Measurements from ENCODE around the gene TRIM26.
"Not testable (repeated sequence)": the region's sequence is repeated elsewhere in the genome, so short reads cannot be mapped to it uniquely, and the experiment has no call there.

TRIM26 gene

DNA sequence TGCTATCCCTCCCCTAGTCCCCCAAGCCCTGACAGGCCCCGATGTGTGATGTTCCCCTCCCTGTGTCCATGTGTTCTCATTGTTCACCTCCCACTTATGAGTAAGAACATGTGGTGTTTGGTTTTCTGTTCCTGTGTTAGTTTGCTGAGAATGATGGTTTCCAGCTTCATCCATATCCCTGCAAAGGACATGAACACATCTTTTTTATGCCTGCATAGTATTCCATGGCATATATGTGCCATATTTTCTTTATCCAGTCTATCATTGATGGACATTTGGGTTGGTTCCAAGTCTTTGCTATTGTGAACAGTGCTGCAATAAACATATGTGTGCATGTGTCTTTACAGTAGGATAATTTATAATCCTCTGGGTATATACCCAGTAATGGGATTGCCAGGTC is 48.0 kb downstream of the TRIM26 start:
- H3K36me3 ChIP-seq (ENCODE audit: control insufficient read depth in 1 of 2, insufficient read depth in 2 of 2, low read length in 2 of 2); H3K4me3 ChIP-seq (ENCODE audit: low read depth in 1 of 2, low read length in 2 of 2); H3K27ac ChIP-seq (ENCODE audit: low read length); H3K27me3 ChIP-seq (ENCODE audit: low read depth, low read length); H3K4me1 ChIP-seq (ENCODE audit: control insufficient read depth in 1 of 2, insufficient read depth in 2 of 2, low read length in 2 of 2); H3K9me3 ChIP-seq (ENCODE audit: control insufficient read depth in 1 of 2, low read length in 2 of 2): not testable (repeated sequence)

DNA sequence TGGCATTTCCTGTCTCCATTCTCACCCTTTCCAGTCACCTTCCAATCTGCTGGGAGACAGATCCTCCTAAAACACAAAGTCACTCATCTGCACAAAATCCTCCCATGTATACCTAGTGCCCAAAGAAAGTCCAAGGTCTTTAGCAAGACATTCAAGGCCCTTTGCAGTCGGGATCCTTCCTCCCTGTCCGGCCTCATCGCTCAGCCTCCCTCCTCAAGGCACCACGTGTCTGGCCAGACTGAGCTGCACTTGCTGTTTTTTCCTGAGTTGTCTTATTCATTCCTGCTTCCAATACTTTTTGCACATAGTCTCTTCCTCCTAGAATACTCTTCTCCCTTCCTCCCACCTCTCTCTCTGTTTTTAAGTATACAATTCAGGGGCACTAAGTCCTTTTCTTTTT is 48.5 kb downstream of the TRIM26 start:
- no peaks in the 10 kb centered on the region for H3K36me3 ChIP-seq (ENCODE audit: control insufficient read depth in 1 of 2, insufficient read depth in 2 of 2, low read length in 2 of 2)
- H3K4me1 ChIP-seq (ENCODE audit: control insufficient read depth in 1 of 2, insufficient read depth in 2 of 2, low read length in 2 of 2), result no peaks in the 10 kb centered on the region
- H3K9me3 ChIP-seq (ENCODE audit: control insufficient read depth in 1 of 2, low read length in 2 of 2), result no peaks in the 10 kb centered on the region
- peak overlapping the region in 1 of 2 donors; percentile 41 for H3K4me3 ChIP-seq (ENCODE audit: low read depth in 1 of 2, low read length in 2 of 2)
- H3K27ac ChIP-seq (ENCODE audit: low read length), result peak overlapping the region; percentile 74
- no peaks in the 10 kb centered on the region for H3K27me3 ChIP-seq (ENCODE audit: low read depth, low read length)

DNA sequence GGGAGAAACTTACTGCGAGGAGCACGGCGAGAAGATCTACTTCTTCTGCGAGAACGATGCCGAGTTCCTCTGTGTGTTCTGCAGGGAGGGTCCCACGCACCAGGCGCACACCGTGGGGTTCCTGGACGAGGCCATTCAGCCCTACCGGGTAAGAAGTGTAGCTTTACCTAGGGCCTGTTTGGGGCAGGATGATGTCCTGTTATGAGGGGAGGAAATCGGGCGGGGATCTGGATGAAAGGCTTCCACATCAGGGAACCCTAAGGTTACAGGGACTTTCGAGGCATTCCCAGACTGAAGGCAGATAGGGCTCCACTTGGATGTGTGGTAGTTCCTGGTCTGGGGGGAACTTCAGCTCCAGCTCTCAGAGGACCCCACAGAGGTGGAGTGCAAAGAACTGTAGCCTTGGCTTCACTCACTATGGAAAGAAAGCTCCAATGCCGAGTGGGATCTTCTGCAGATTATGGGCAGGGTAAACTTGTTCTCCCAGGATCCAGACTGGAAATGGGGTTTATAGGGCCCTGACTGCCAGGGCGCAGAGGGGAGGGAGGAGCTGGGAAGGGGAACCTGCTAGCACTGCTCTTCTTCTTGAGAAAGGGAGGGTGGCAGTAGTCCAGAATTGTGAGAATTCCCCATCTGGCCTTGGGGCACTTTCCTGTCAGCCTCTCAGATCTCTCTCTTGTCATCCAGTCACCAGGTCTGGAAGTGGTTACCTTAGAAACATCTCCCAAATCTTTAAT is 49.1 kb downstream of the TRIM26 start:
- Histone ChIP-seq H3K9me3 (ENCODE audit: control insufficient read depth in 1 of 2, low read length in 2 of 2) (no peaks in the 10 kb centered on the region), H3K4me1 (ENCODE audit: control insufficient read depth in 1 of 2, insufficient read depth in 2 of 2, low read length in 2 of 2) (no peaks in the 10 kb centered on the region), H3K27ac (ENCODE audit: low read length) (peak overlapping the region; percentile 74), H3K36me3 (ENCODE audit: control insufficient read depth in 1 of 2, insufficient read depth in 2 of 2, low read length in 2 of 2) (no peaks in the 10 kb centered on the region), H3K4me3 (ENCODE audit: low read depth in 1 of 2, low read length in 2 of 2) (peak overlapping the region in 1 of 2 donors; percentile 41), H3K27me3 (ENCODE audit: low read depth, low read length) (no peaks in the 10 kb centered on the region)

- peak within 1 kb of the TSS in 1 of 2 donors; percentile 41 for H3K4me3 ChIP-seq (ENCODE audit: low read depth in 1 of 2, low read length in 2 of 2)
- H3K9me3 ChIP-seq (ENCODE audit: control insufficient read depth in 1 of 2, low read length in 2 of 2), result no peaks in the 10 kb centered on the region
- no peaks in the 10 kb centered on the region for H3K27me3 ChIP-seq (ENCODE audit: low read depth, low read length)
- H3K27ac ChIP-seq (ENCODE audit: low read length), result peak within 1 kb of the TSS; percentile 74
- no peaks in the 10 kb centered on the region for H3K36me3 ChIP-seq (ENCODE audit: control insufficient read depth in 1 of 2, insufficient read depth in 2 of 2, low read length in 2 of 2)
- H3K4me1 ChIP-seq (ENCODE audit: control insufficient read depth in 1 of 2, insufficient read depth in 2 of 2, low read length in 2 of 2), result no peaks in the 10 kb centered on the region
These were observed 49.9 kb downstream of the TRIM26 start, which contains the start of gene TRIM15 for GRCh38 chr6:30163090-30163917. TSS of gene TRIM15 (plus strand) at chr6:30163546. CDS start at chr6:30163685, 139 bp downstream.

DNA sequence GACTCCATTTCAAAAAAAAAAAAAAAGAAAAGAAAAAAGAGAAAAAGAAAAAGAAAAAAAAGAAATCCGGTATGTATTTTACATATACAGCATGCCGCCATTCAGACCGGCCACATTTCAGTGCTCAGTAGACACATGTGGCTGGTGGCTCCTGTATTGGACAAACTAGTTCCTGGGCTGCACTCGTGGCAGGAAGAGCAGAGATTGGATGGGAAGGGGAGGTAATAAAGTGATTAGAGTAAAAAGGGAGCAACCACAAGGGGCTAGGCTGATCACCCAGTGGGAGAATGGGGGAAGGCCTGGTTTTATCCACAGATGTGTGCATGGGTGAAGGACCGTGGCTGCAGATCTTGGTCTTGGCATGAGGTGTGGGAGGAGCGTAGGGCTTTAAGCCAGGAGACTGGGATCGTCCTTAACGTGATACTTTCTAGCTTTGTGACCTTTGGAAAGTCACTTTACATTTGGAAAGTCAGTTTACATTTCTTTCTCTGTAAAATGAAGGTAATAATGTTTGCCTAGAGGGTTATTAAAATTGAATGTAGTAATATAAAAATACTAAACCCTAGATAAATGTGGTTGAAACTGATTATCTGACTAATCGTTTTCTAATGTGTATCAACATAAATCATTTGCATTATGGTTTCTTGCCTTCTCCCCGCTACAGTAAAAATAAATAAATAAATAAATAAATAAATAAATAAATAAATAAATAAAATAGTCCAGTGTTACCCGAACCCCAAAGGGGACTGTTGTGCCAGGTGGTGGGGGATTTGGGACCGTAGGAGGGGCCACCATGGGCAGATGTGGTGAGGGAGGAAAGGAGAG is 50.7 kb downstream of the TRIM26 start:
- no peaks in the 10 kb centered on the region for H3K9me3 ChIP-seq (ENCODE audit: control insufficient read depth in 1 of 2, low read length in 2 of 2)
- H3K27me3 ChIP-seq (ENCODE audit: low read depth, low read length), result no peaks in the 10 kb centered on the region
- no peak overlapping the region for H3K27ac ChIP-seq (ENCODE audit: low read length)
- no peaks in the 10 kb centered on the region for H3K4me1 ChIP-seq (ENCODE audit: control insufficient read depth in 1 of 2, insufficient read depth in 2 of 2, low read length in 2 of 2)
- H3K36me3 ChIP-seq (ENCODE audit: control insufficient read depth in 1 of 2, insufficient read depth in 2 of 2, low read length in 2 of 2), result no peaks in the 10 kb centered on the region
- no peak overlapping the region for H3K4me3 ChIP-seq (ENCODE audit: low read depth in 1 of 2, low read length in 2 of 2)

GRCh38 chr6:30160785-30161531 is 52.2 kb downstream of the TRIM26 start, which contains the start of gene TRIM10:
TSS of gene TRIM10 (minus strand) at chr6:30161211. CDS start at chr6:30160858, 353 bp downstream.
- Histone ChIP-seq H3K36me3 (ENCODE audit: control insufficient read depth in 1 of 2, insufficient read depth in 2 of 2, low read length in 2 of 2) (no peaks in the 10 kb centered on the region), H3K4me1 (ENCODE audit: control insufficient read depth in 1 of 2, insufficient read depth in 2 of 2, low read length in 2 of 2) (no peaks in the 10 kb centered on the region), H3K27me3 (ENCODE audit: low read depth, low read length) (no peaks in the 10 kb centered on the region), H3K4me3 (ENCODE audit: low read depth in 1 of 2, low read length in 2 of 2) (no peak within 1 kb of the TSS), H3K27ac (ENCODE audit: low read length) (no peak within 1 kb of the TSS), H3K9me3 (ENCODE audit: control insufficient read depth in 1 of 2, low read length in 2 of 2) (no peaks in the 10 kb centered on the region)

DNA sequence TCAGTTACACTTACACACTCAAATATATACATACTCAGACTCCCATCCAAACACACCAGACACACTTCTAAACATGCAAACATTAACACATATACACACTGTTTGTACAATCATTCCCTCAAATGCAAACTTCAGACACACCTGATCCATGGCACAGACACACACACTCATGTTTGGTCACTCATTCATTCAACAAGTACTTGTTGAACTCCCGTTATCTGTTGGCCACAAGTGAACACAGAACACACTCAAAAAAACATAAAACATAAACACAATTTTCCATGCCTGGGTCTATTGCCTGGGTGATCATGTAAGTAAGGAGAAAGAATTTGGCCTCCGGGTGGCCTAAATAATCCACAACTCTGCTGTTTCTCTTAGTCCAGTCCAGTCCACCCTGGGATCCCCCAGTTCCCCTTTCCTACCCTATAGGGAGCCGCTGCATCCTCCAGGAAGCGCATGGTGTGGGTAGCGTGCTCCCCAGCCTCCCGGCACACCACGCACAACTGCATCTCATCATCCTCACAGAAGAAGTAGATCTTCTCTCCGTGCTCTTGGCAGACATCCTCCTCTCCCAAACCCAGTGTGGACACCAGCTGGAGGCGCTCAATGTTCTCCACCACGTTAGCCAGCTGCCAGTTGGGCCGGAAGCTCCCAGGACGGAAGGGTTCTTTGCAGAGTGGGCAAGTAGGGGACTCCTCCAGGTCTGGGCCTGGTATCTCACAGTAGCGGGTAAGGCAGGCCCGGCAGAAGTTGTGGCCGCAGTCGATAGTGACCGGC is 53.0 kb downstream of the TRIM26 start:
- H3K36me3 ChIP-seq (ENCODE audit: control insufficient read depth in 1 of 2, insufficient read depth in 2 of 2, low read length in 2 of 2), result no peaks in the 10 kb centered on the region
- no peaks in the 10 kb centered on the region for H3K9me3 ChIP-seq (ENCODE audit: control insufficient read depth in 1 of 2, low read length in 2 of 2)
- H3K4me3 ChIP-seq (ENCODE audit: low read depth in 1 of 2, low read length in 2 of 2), result no peak overlapping the region
- H3K4me1 ChIP-seq (ENCODE audit: control insufficient read depth in 1 of 2, insufficient read depth in 2 of 2, low read length in 2 of 2), result peaks cover 0 to under 1% of the 10 kb centered on the region in 2 donors
- no peaks in the 10 kb centered on the region for H3K27me3 ChIP-seq (ENCODE audit: low read depth, low read length)
- no peak overlapping the region for H3K27ac ChIP-seq (ENCODE audit: low read length)

GRCh38 chr6:30158475-30159040 is 54.6 kb downstream of the TRIM26 start:
- no peak overlapping the region for H3K27ac ChIP-seq (ENCODE audit: low read length)
- no peak overlapping the region for H3K4me3 ChIP-seq (ENCODE audit: low read depth in 1 of 2, low read length in 2 of 2)
- H3K9me3 ChIP-seq (ENCODE audit: control insufficient read depth in 1 of 2, low read length in 2 of 2), result no peaks in the 10 kb centered on the region
- H3K36me3 ChIP-seq (ENCODE audit: control insufficient read depth in 1 of 2, insufficient read depth in 2 of 2, low read length in 2 of 2), result no peaks in the 10 kb centered on the region
- no peaks in the 10 kb centered on the region for H3K27me3 ChIP-seq (ENCODE audit: low read depth, low read length)
- H3K4me1 ChIP-seq (ENCODE audit: control insufficient read depth in 1 of 2, insufficient read depth in 2 of 2, low read length in 2 of 2), result peaks cover 0 to 4% of the 10 kb centered on the region in 2 donors

DNA sequence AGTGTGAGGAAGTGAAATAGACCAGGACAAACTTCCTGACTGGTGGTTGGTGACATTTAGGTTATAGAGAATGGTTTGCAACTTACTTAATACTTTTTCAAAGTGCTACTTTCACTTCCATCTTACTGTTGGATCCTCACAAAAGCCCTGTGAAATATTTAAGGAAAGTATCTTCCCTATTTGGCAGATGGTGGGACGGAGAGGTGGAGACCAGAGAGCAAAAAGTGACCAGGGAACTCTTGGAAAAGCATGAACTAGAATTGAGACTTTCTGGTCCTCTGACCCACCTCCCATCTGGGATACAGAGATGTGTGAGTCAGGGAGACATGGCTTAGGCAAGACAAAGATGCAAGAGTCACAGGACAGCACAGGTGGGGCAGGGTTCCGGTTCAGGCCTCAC is 55.2 kb downstream of the TRIM26 start:
- Histone ChIP-seq H3K27ac (ENCODE audit: low read length) (no peak overlapping the region), H3K9me3 (ENCODE audit: control insufficient read depth in 1 of 2, low read length in 2 of 2) (no peaks in the 10 kb centered on the region), H3K4me3 (ENCODE audit: low read depth in 1 of 2, low read length in 2 of 2) (no peak overlapping the region), H3K36me3 (ENCODE audit: control insufficient read depth in 1 of 2, insufficient read depth in 2 of 2, low read length in 2 of 2) (no peaks in the 10 kb centered on the region), H3K27me3 (ENCODE audit: low read depth, low read length) (no peaks in the 10 kb centered on the region), H3K4me1 (ENCODE audit: control insufficient read depth in 1 of 2, insufficient read depth in 2 of 2, low read length in 2 of 2) (peaks cover 0 to 4% of the 10 kb centered on the region in 2 donors)

GRCh38 chr6:30157581-30157980 is 55.6 kb downstream of the TRIM26 start:
- no peaks in the 10 kb centered on the region for H3K36me3 ChIP-seq (ENCODE audit: control insufficient read depth in 1 of 2, insufficient read depth in 2 of 2, low read length in 2 of 2)
- H3K9me3 ChIP-seq (ENCODE audit: control insufficient read depth in 1 of 2, low read length in 2 of 2), result no peaks in the 10 kb centered on the region
- H3K27me3 ChIP-seq (ENCODE audit: low read depth, low read length), result no peaks in the 10 kb centered on the region
- H3K27ac ChIP-seq (ENCODE audit: low read length), result no peak overlapping the region
- no peak overlapping the region for H3K4me3 ChIP-seq (ENCODE audit: low read depth in 1 of 2, low read length in 2 of 2)
- H3K4me1 ChIP-seq (ENCODE audit: control insufficient read depth in 1 of 2, insufficient read depth in 2 of 2, low read length in 2 of 2), result peaks cover 0 to 4% of the 10 kb centered on the region in 2 donors

All from muscle layer of duodenum (tissue), 2 donors.